Tibial nerve (tissue), 4 donors: ENCODE data around the gene PSME3IP1.

Experiments
- EP300 ChIP-seq, 2 donors: sonication (generic); formaldehyde crosslinking; IDR thresholded peaks; one replicate each; pipeline ENCODE4 v1.6.1; 2017; ENCODE audit warnings: antibody characterized with exemption in 2 of 2, mild to moderate bottlenecking in 1 of 2
- POLR2A ChIP-seq, 2 donors: fragments of 450-650 bp; IDR thresholded peaks; one replicate each; pipeline ENCODE4 v1.6.1; 2017; ENCODE audit warnings: antibody characterized with exemption in 2 of 2, mild to moderate bottlenecking in 2 of 2, moderate library complexity in 2 of 2
- TF ChIP-seq, protein P1 (sequence below), 5 experiments: fragments of 200-600 bp in 3 of 5; fragments of 450-650 bp in 2 of 5; sonication (generic) in 3 of 5; IDR thresholded peaks; one replicate each; pipeline ENCODE4 v1.5.1; 2016 to 2019; ENCODE audit warnings: antibody characterized with exemption in 5 of 5, mild to moderate bottlenecking in 3 of 5, moderate library complexity in 2 of 5

DNA sequence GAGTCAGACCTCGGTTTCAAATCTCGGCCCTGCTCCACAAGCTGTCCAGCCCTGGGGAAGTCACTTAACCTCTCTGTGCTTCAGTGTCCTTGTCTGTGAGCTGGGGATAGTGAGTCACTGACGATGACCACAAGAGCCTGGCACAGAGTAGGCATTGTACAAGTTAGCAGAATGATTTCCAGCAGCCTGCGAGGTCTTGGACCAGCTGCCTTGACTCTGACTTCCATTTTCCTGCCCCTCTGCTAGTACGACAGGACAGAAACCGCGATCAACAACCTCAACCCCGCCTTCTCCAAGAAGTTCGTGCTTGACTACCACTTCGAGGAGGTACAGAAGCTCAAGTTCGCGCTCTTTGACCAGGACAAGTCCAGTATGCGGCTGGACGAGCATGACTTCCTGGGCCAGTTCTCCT is 72.8 kb downstream of the PSME3IP1 start:
- TF ChIP-seq, protein P1, sequence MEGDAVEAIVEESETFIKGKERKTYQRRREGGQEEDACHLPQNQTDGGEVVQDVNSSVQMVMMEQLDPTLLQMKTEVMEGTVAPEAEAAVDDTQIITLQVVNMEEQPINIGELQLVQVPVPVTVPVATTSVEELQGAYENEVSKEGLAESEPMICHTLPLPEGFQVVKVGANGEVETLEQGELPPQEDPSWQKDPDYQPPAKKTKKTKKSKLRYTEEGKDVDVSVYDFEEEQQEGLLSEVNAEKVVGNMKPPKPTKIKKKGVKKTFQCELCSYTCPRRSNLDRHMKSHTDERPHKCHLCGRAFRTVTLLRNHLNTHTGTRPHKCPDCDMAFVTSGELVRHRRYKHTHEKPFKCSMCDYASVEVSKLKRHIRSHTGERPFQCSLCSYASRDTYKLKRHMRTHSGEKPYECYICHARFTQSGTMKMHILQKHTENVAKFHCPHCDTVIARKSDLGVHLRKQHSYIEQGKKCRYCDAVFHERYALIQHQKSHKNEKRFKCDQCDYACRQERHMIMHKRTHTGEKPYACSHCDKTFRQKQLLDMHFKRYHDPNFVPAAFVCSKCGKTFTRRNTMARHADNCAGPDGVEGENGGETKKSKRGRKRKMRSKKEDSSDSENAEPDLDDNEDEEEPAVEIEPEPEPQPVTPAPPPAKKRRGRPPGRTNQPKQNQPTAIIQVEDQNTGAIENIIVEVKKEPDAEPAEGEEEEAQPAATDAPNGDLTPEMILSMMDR (IDR thresholded peaks at IDR 0.05) = no peak
- TF ChIP-seq POLR2A (IDR thresholded peaks at IDR 0.05) (no peak), EP300 (IDR thresholded peaks at IDR 0.05) (no peak)
